Germinal center (tissue), 1 donor: ENCODE data around the gene TEAD4.

Experiments
- DNase-seq: peaks from one replicate; pipeline ENCODE4 v3.0.0; 2012; ENCODE audit warnings: mixed read lengths, low spot score

The TEAD4 gene

GRCh38 chr12:3083241-3083920, 124.2 kb downstream of the TEAD4 start:
- DNase-seq, result no peak

- no peak for DNase-seq
These were observed 124.7 kb downstream of the TEAD4 start for GRCh38 chr12:3083921-3084347.

- DNase-seq, result no peak
These were observed 125.5 kb downstream of the TEAD4 start for GRCh38 chr12:3084742-3085141.

GRCh38 chr12:3085341-3086139, 126.3 kb downstream of the TEAD4 start:
- DNase-seq, result no peak

- DNase-seq, result no peak
These were observed 127.0 kb downstream of the TEAD4 start for GRCh38 chr12:3086211-3086610.

- no peak for DNase-seq
These were observed 127.6 kb downstream of the TEAD4 start for GRCh38 chr12:3086729-3087323.

- DNase-seq, result no peak
These were observed 128.8 kb downstream of the TEAD4 start for GRCh38 chr12:3087758-3088650.

- no peak for DNase-seq
These were observed 130.4 kb downstream of the TEAD4 start for GRCh38 chr12:3089588-3089987.
